ENCODE data around the gene METTL8. TPM values are rescaled to one million over a fixed set of nuclear protein-coding genes. Genes with fewer than 3 reads are reported as not detected.

Gene METTL8
- total RNA-seq, 2 donors from 2014 or later: 7.6 to 16.3 TPM

DNA sequence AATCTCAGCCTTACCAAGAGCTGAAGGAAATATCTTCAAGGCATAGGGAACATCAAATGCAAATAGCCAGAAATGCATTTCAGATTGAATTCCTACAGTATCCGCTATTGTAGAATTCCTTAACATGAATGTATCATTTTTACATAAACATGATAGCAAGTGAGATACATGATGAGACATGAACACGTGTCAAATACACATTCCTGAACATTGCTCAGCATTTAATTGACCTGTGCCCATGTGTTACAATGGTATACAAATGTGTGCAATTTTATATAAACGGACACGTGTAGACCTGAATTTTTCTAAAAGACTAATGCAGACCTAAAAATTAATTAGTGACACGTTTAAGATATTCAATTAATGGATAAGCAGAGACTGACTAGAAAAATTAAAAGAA, 140.1 kb downstream of the METTL8 start:
- Histone ChIP-seq H3K27ac (no peak overlapping the region), H3K27me3 (no peaks in the 10 kb centered on the region), H3K4me3 (no peak overlapping the region), H3K9me3 (no peaks in the 10 kb centered on the region), H3K36me3 (no peaks in the 10 kb centered on the region), H3K4me1 (no peaks in the 10 kb centered on the region)
- TF ChIP-seq, protein P1, sequence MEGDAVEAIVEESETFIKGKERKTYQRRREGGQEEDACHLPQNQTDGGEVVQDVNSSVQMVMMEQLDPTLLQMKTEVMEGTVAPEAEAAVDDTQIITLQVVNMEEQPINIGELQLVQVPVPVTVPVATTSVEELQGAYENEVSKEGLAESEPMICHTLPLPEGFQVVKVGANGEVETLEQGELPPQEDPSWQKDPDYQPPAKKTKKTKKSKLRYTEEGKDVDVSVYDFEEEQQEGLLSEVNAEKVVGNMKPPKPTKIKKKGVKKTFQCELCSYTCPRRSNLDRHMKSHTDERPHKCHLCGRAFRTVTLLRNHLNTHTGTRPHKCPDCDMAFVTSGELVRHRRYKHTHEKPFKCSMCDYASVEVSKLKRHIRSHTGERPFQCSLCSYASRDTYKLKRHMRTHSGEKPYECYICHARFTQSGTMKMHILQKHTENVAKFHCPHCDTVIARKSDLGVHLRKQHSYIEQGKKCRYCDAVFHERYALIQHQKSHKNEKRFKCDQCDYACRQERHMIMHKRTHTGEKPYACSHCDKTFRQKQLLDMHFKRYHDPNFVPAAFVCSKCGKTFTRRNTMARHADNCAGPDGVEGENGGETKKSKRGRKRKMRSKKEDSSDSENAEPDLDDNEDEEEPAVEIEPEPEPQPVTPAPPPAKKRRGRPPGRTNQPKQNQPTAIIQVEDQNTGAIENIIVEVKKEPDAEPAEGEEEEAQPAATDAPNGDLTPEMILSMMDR (IDR thresholded peaks at IDR 0.05): no peak
- DNase-seq (ENCODE audit: low spot score): no peak

DNA sequence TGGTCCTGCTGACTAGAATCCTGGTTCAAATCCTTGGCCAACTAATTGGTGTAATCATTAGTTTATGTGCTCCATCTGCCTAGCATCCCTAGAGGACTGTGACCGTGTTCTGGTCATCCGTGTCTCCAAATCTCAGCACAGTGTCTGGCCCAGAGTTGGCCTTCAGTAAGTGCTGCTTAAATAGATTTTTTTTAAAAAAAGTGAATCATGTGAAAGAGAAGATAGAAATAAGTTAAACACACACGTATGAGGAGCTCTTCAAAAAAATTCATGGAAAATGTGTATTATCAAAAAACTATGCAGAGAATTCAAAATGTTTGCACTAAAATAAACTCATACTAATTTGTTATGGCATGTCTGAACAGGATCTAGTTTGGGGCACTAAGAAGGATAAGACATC, 143.8 kb downstream of the METTL8 start:
- no peaks in the 10 kb centered on the region for H3K36me3 ChIP-seq
- H3K27me3 ChIP-seq: no peaks in the 10 kb centered on the region
- TF ChIP-seq, protein P1 (IDR thresholded peaks at IDR 0.05): no peak
- no peak overlapping the region for H3K4me3 ChIP-seq
- H3K4me1 ChIP-seq: no peaks in the 10 kb centered on the region
- no peaks in the 10 kb centered on the region for H3K9me3 ChIP-seq
- DNase-seq (ENCODE audit: low spot score): no peak
- no peak overlapping the region for H3K27ac ChIP-seq

DNA sequence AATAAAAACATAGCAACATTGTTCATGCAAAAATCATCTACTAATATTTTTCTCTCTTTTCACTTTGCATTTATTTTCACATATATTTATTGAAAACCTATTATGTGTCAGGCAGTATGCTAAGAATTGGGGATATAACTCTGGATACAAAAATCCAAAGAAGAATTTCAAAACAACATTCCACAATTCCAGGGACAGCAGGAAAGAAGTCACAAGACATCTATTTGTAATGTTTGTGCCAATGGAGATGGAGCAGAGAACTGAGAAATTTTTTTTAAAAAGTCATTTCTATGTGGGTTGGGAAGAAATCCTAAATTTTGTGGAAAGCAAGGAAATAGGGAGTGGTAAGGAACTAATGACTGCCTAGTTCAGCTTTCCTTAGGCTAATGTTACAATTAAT, 144.5 kb downstream of the METTL8 start:
- H3K4me3 ChIP-seq: no peak overlapping the region
- no peak overlapping the region for H3K27ac ChIP-seq

DNA sequence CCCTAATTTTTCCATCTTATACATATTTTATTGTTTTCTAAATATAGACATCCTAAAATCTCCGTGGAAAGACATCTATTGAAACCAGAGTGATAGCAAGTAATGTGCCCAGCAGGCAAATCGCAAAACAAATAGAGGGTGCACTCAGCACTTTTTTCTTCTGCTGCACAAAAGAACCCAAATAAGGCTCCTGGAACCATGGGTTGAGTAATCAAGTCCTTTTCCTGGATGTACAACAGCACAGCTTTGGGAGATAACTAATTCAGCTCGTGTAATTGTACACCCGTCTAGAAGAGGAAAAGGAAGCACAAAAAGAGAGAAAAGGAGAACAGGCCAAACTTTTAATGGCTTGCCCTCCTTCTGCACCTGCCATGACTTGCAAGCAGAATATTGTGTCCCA, 146.2 kb downstream of the METTL8 start:
- Histone ChIP-seq H3K9me3 (no peaks in the 10 kb centered on the region), H3K27ac (no peak overlapping the region), H3K36me3 (no peaks in the 10 kb centered on the region), H3K4me3 (no peak overlapping the region), H3K27me3 (no peaks in the 10 kb centered on the region), H3K4me1 (no peaks in the 10 kb centered on the region)
- TF ChIP-seq, protein P1 (IDR thresholded peaks at IDR 0.05): no peak
- DNase-seq (ENCODE audit: low spot score): no peak

More for the DNA sequence above, 144.5 kb downstream of the METTL8 start:
- DNase-seq (ENCODE audit: low spot score): no peak
- Histone ChIP-seq H3K36me3 (no peaks in the 10 kb centered on the region), H3K9me3 (no peaks in the 10 kb centered on the region), H3K4me1 (no peaks in the 10 kb centered on the region), H3K27me3 (no peaks in the 10 kb centered on the region)
- TF ChIP-seq, protein P1 (IDR thresholded peaks at IDR 0.05): no peak

DNA sequence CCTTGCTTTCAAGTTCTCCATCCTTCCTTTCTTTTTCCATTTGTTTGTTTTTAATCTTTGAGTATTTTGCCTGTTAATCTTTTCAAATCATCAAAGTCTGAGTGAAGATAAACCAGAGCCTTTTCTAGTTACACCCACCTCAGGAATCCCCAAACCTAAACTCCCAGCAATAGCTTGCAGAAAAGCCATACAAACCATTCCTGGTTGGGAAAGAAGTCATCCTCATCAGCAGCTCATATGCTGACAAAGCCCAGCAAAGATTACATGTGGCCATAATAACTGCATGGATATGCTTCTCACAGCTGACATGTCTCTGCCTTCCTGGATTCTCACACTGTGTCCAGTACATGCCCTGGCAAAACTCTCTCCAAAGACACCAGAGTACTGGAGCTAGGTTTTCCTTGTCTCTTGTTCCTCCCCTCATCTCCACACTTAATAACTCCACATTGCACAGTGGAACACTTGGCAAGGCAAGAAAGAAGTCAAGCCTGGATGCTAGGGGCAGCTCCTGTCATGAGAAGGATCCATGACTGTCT, 146.7 kb downstream of the METTL8 start:
- Histone ChIP-seq H3K36me3 (no peaks in the 10 kb centered on the region), H3K9me3 (no peaks in the 10 kb centered on the region), H3K4me3 (no peak overlapping the region), H3K27ac (no peak overlapping the region), H3K27me3 (no peaks in the 10 kb centered on the region), H3K4me1 (no peaks in the 10 kb centered on the region)
- TF ChIP-seq, protein P1 (IDR thresholded peaks at IDR 0.05): no peak
- no peak for DNase-seq (ENCODE audit: low spot score)

DNA sequence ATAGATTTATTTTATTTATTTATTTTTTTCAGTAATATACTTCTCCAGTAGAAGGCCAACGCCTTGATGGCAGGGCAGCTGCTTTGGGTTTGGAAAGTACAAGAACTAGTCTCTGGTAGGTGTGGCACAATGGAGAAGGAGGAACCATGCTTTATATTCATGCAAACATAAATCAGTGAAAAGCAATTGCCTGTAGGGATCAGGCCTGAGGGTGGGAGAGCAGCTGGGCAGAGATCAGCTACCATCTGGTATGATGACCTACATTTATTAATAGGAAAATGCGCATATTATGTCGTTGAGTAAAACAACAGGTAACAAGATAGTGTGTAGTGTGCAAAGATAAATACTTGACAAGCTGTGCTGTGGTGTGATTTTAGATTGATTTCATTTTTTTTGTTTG, 152.7 kb downstream of the METTL8 start:
- no peak for DNase-seq (ENCODE audit: low spot score)
- H3K4me1 ChIP-seq: no peaks in the 10 kb centered on the region
- no peaks in the 10 kb centered on the region for H3K9me3 ChIP-seq
- no peaks in the 10 kb centered on the region for H3K36me3 ChIP-seq
- H3K27ac ChIP-seq: no peak overlapping the region
- TF ChIP-seq, protein P1 (IDR thresholded peaks at IDR 0.05): no peak
- H3K4me3 ChIP-seq: no peak overlapping the region
- H3K27me3 ChIP-seq: no peaks in the 10 kb centered on the region

All from right atrium auricular region (tissue), 2 donors.